Tibial nerve (tissue), 4 donors: Measurements from ENCODE around the gene CTNNA2.

ENCODE experiments used
- CTCF ChIP-seq, 5 experiments: fragments of 200-600 bp in 3 of 5; fragments of 450-650 bp in 2 of 5; sonication (generic) in 3 of 5; IDR thresholded peaks; one replicate each; pipeline ENCODE4 v1.5.1; 2016 to 2019; ENCODE audit warnings: antibody characterized with exemption in 5 of 5, mild to moderate bottlenecking in 3 of 5, moderate library complexity in 2 of 5
- EP300 ChIP-seq, 2 donors: sonication (generic); formaldehyde crosslinking; IDR thresholded peaks; one replicate each; pipeline ENCODE4 v1.6.1; 2017; ENCODE audit warnings: antibody characterized with exemption in 2 of 2, mild to moderate bottlenecking in 1 of 2
- POLR2A ChIP-seq, 2 donors: fragments of 450-650 bp; IDR thresholded peaks; one replicate each; pipeline ENCODE4 v1.6.1; 2017; ENCODE audit warnings: antibody characterized with exemption in 2 of 2, mild to moderate bottlenecking in 2 of 2, moderate library complexity in 2 of 2

DNA sequence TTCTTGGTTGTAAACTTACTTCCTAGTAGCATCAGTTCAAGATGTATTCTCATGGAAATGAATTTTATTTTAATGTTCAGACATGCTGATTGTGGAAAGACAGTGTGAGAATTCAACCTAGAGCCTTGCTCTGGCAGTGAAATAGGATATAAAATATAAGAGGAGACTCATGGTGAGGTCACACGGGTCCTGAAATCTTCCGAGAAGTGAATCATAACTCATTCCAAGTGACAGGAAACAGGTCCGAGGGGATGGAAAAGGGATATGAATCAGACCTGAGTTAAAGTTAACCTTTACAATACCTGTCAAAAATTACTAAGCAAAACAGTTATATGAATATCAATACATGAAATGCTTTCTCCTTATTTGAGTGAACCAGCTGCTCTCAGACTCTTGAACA is 976.9 kb downstream of the CTNNA2 start:
- TF ChIP-seq POLR2A (IDR thresholded peaks at IDR 0.05): no peak
- TF ChIP-seq CTCF (IDR thresholded peaks at IDR 0.05): no peak
- no peak for TF ChIP-seq EP300 (IDR thresholded peaks at IDR 0.05)
